BLaER1 (cell line): ENCODE results near the gene PITX3.

Source experiments
- H3K27ac ChIP-seq: shearing (Covaris generic); formaldehyde crosslinking; 2 replicates; pipeline ENCODE4 v1.8.1; 2022
- H3K27me3 ChIP-seq: shearing (Covaris generic); formaldehyde crosslinking; 2 replicates; pipeline ENCODE4 v1.8.1; 2022
- H3K36me3 ChIP-seq: shearing (Covaris generic); formaldehyde crosslinking; 2 replicates; pipeline ENCODE4 v1.8.1; 2022
- H3K4me1 ChIP-seq: shearing (Covaris generic); formaldehyde crosslinking; 2 replicates; pipeline ENCODE4 v1.8.1; 2022
- H3K4me2 ChIP-seq: shearing (Covaris generic); formaldehyde crosslinking; 2 replicates; pipeline ENCODE4 v1.8.1; 2022
- H3K4me3 ChIP-seq: shearing (Covaris generic); formaldehyde crosslinking; 2 replicates; pipeline ENCODE4 v1.8.1; 2022
- H3K9ac ChIP-seq: shearing (Covaris generic); formaldehyde crosslinking; 2 replicates; pipeline ENCODE4 v1.8.1; 2022
- H3K9me3 ChIP-seq: shearing (Covaris generic); formaldehyde crosslinking; 2 replicates; pipeline ENCODE4 v1.8.1; 2022
- H4K20me1 ChIP-seq: shearing (Covaris generic); formaldehyde crosslinking; 2 replicates; pipeline ENCODE4 v1.8.1; 2022
- Cebpa-rat ChIP-seq: shearing (Covaris generic); IDR thresholded peaks from 2 replicates; pipeline ENCODE4 v1.8.1; 2022

The PITX3 gene

GRCh38 chr10:102241444-102242117 is at the start of gene PITX3:
TSS of gene PITX3 (minus strand) at chr10:102241512. CDS start at chr10:102232080, 9,432 bp downstream.
- H4K20me1 ChIP-seq: peaks cover 11% of the 10 kb centered on the region
- H3K9ac ChIP-seq: no peak within 1 kb of the TSS
- H3K27me3 ChIP-seq: peaks cover 44% of the 10 kb centered on the region
- H3K4me3 ChIP-seq: peak within 1 kb of the TSS; percentile 25; the same call in 1 of the 2 replicates
- peak within 1 kb of the TSS; percentile 30; the same call in 1 of the 2 replicates for H3K4me2 ChIP-seq
- H3K9me3 ChIP-seq: peaks cover 9% of the 10 kb centered on the region
- no peak for TF ChIP-seq Cebpa-rat
- no peaks in the 10 kb centered on the region for H3K36me3 ChIP-seq
- no peak within 1 kb of the TSS for H3K27ac ChIP-seq
- peaks cover 18% of the 10 kb centered on the region for H3K4me1 ChIP-seq

DNA sequence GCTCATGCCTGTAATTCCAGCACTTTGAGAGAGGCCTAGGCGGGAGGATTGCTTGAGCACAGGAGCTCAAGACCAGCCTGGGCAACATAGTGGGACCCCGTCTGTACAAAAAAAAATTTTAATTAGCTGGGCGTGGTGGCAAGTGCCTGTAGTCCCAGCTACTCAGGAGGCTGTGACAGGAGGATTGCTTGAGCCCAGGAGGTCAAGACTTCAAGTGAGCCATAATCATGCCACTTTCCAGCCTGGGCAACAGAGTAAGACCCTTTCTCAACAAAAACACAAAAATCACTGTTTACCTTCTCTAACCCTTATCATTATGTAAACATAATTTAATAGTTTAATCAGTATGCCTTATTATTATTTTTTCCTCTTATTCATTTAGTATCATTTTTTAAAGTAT is 48.5 kb upstream of the PITX3 start:
- TF ChIP-seq Cebpa-rat: no peak
- H3K27ac ChIP-seq: no peak overlapping the region
- peaks cover 16% of the 10 kb centered on the region for H3K36me3 ChIP-seq
- peaks cover 87% of the 10 kb centered on the region for H4K20me1 ChIP-seq
- no peak overlapping the region for H3K4me3 ChIP-seq
- no peak overlapping the region for H3K4me2 ChIP-seq
- no peak overlapping the region for H3K9ac ChIP-seq
- H3K9me3 ChIP-seq: no peaks in the 10 kb centered on the region
- H3K4me1 ChIP-seq: no peaks in the 10 kb centered on the region
- no peaks in the 10 kb centered on the region for H3K27me3 ChIP-seq

GRCh38 chr10:102289356-102289755 is 48.0 kb upstream of the PITX3 start:
- Histone ChIP-seq H3K27me3 (no peaks in the 10 kb centered on the region), H3K36me3 (peaks cover 21% of the 10 kb centered on the region), H3K4me2 (no peak overlapping the region), H3K9me3 (no peaks in the 10 kb centered on the region), H4K20me1 (peaks cover 87% of the 10 kb centered on the region), H3K4me3 (no peak overlapping the region), H3K27ac (no peak overlapping the region), H3K9ac (no peak overlapping the region), H3K4me1 (no peaks in the 10 kb centered on the region)
- TF ChIP-seq Cebpa-rat: no peak

DNA sequence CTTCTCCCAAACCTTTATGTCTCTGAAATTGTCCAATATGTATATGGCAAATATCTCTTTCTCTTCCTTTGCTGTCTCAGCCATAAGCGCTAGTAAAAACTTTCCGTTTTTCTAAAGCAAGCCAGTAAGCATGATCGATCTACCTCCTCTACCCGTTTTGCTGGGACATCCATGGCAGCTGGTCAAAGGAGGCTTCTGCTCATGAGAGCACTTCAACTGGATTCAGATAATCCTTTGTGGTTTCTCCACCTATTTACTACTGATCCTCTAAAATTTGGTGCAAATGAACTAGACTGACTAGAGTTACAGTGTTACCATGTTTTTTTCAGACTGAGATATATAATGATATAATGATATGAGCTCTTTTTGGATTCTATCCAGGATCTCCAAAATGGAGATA is 46.7 kb upstream of the PITX3 start:
- Histone ChIP-seq H4K20me1 (peaks cover 91% of the 10 kb centered on the region), H3K4me3 (no peak overlapping the region), H3K4me1 (no peaks in the 10 kb centered on the region), H3K4me2 (no peak overlapping the region), H3K9me3 (no peaks in the 10 kb centered on the region), H3K36me3 (peaks cover 21% of the 10 kb centered on the region), H3K27ac (no peak overlapping the region), H3K27me3 (no peaks in the 10 kb centered on the region), H3K9ac (no peak overlapping the region)
- no peak for TF ChIP-seq Cebpa-rat

DNA sequence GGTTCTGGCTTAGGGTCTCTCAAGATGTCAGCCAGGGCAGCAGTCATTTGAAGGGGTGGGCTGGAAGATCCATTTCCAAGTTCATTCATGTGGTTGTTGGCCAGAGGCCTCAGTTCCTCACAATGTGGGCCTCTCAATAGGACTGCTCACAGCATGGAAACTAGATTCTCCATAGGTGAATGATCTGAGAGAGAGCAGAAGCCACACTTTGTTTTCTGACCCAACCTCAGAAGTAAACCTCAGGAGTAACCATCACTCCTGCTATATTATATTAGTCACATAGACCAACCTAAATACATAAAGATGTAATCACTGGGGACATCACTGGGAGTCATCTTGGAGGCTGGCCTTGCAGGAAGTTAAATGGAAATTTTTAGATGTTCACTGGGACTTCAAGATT is 46.2 kb upstream of the PITX3 start:
- no peaks in the 10 kb centered on the region for H3K9me3 ChIP-seq
- H4K20me1 ChIP-seq: peaks cover 91% of the 10 kb centered on the region
- H3K27me3 ChIP-seq: no peaks in the 10 kb centered on the region
- no peak overlapping the region for H3K4me3 ChIP-seq
- peaks cover 22% of the 10 kb centered on the region for H3K36me3 ChIP-seq
- no peak overlapping the region for H3K27ac ChIP-seq
- H3K4me1 ChIP-seq: no peaks in the 10 kb centered on the region
- no peak for TF ChIP-seq Cebpa-rat
- H3K9ac ChIP-seq: no peak overlapping the region
- no peak overlapping the region for H3K4me2 ChIP-seq

- Histone ChIP-seq H3K27me3 (no peaks in the 10 kb centered on the region), H3K4me1 (peaks cover under 1% of the 10 kb centered on the region; the same call in 1 of the 2 replicates), H3K36me3 (peaks cover 20% of the 10 kb centered on the region), H3K27ac (no peak overlapping the region), H3K4me2 (no peak overlapping the region), H3K4me3 (no peak overlapping the region), H3K9ac (no peak overlapping the region), H4K20me1 (peaks cover 88% of the 10 kb centered on the region), H3K9me3 (no peaks in the 10 kb centered on the region)
- no peak for TF ChIP-seq Cebpa-rat
These were observed 44.9 kb upstream of the PITX3 start for GRCh38 chr10:102286216-102286615.

DNA sequence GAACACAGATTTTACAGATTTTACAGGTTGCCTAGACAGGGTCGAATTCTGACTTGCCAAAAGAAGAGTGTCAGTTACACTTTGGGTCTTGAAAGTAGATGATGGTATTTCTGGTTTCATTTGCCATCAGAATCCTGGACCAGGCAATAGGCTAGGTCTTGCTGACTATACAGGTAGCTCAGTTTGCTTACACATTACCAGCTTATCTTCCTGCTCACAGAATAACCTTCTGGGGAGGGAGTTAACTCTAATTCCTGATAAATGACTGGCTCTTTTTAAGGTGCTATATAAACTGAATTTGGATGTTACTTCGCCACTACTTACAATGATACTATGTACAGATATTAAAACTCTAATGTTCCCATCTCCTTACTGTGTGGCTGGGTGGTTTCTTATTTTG is 43.8 kb upstream of the PITX3 start:
- Histone ChIP-seq H3K27ac (no peak overlapping the region), H3K4me2 (no peak overlapping the region), H3K4me1 (peaks cover 12% of the 10 kb centered on the region), H3K9ac (no peak overlapping the region), H3K36me3 (peaks cover 20% of the 10 kb centered on the region), H3K4me3 (no peak overlapping the region), H3K9me3 (no peaks in the 10 kb centered on the region), H3K27me3 (no peaks in the 10 kb centered on the region), H4K20me1 (peaks cover 88% of the 10 kb centered on the region)
- TF ChIP-seq Cebpa-rat: no peak

DNA sequence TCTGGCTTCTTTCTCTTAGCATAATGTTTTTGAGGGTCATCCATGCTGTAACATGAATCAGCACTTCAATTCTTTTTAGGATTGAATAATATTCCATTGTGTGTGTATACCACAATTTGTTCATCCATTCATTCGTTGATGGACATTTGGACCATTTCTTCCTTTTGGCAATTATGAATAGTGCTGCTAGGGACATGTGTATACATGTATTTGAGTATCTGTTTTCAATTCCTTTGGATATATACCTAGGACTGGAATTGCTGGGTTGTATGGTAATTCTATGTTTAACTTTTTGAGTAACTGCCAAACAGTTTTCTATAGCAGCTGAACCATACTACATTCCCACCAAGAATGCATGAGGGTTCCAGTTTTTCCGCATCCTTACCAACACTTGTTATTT is 43.2 kb upstream of the PITX3 start:
- no peak overlapping the region for H3K4me3 ChIP-seq
- peaks cover 20% of the 10 kb centered on the region for H3K36me3 ChIP-seq
- H3K4me2 ChIP-seq: no peak overlapping the region
- H3K27ac ChIP-seq: no peak overlapping the region
- H3K4me1 ChIP-seq: peaks cover 18% of the 10 kb centered on the region
- peaks cover 88% of the 10 kb centered on the region for H4K20me1 ChIP-seq
- no peaks in the 10 kb centered on the region for H3K9me3 ChIP-seq
- TF ChIP-seq Cebpa-rat: no peak
- H3K27me3 ChIP-seq: no peaks in the 10 kb centered on the region
- no peak overlapping the region for H3K9ac ChIP-seq

GRCh38 chr10:102283890-102284289 is 42.6 kb upstream of the PITX3 start:
- H4K20me1 ChIP-seq: peaks cover 88% of the 10 kb centered on the region
- H3K4me1 ChIP-seq: peaks cover 23% of the 10 kb centered on the region
- no peak overlapping the region for H3K9ac ChIP-seq
- H3K36me3 ChIP-seq: peaks cover 20% of the 10 kb centered on the region
- H3K27me3 ChIP-seq: no peaks in the 10 kb centered on the region
- H3K9me3 ChIP-seq: no peaks in the 10 kb centered on the region
- TF ChIP-seq Cebpa-rat: no peak
- no peak overlapping the region for H3K27ac ChIP-seq
- H3K4me3 ChIP-seq: no peak overlapping the region
- no peak overlapping the region for H3K4me2 ChIP-seq

DNA sequence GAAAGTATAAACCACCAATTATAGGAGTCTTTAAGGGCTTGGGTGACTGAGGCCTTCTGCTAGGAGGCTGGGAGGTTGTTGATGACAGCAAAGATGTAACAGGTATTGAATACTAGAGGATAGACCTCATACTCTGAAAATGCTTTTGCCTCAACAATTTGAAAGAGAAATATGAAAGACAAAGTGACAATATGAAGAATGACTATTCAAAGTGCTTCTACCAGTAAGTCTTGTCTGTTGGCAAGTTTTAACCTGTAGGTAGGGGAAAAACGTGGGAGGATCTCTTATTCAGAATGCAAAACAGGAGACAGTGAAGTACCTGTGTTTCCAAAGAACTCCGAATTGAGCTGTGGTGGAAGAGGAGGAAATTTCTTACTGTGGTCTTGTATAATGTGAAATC is 42.2 kb upstream of the PITX3 start:
- peaks cover 91% of the 10 kb centered on the region for H4K20me1 ChIP-seq
- H3K4me1 ChIP-seq: peaks cover 23% of the 10 kb centered on the region
- H3K4me3 ChIP-seq: no peak overlapping the region
- no peaks in the 10 kb centered on the region for H3K9me3 ChIP-seq
- no peak overlapping the region for H3K4me2 ChIP-seq
- no peak for TF ChIP-seq Cebpa-rat
- no peak overlapping the region for H3K9ac ChIP-seq
- H3K36me3 ChIP-seq: peaks cover 20% of the 10 kb centered on the region
- no peaks in the 10 kb centered on the region for H3K27me3 ChIP-seq
- no peak overlapping the region for H3K27ac ChIP-seq
